Right atrium auricular region (tissue), 2 donors: Measurements from ENCODE around the gene PHLDA2. TPM values are rescaled to one million over a fixed set of nuclear protein-coding genes. Genes with fewer than 3 reads are reported as not detected.

Experiments
- DNase-seq: peaks from one replicate; pipeline ENCODE4 v3.0.0-alpha.2; 2019; ENCODE audit warnings: low spot score
- H3K27ac ChIP-seq, 2 donors: fragments of 200-600 bp; sonication (generic); 1 replicate in 1 of 2; 2 replicates in 1 of 2; pipeline ENCODE4 v1.5.1; 2016 to 2019
- H3K27me3 ChIP-seq, 2 donors: fragments of 200-600 bp; sonication (generic); one replicate each; pipeline versions ENCODE4 v1.5.1 to v1.6.0; 2017 to 2019
- H3K36me3 ChIP-seq: fragments of 200-600 bp; sonication (generic); one replicate; pipeline ENCODE4 v1.5.1; 2016
- H3K4me1 ChIP-seq, 2 donors: fragments of 200-600 bp; sonication (generic); one replicate each; pipeline versions ENCODE4 v1.5.1 to v1.6.0; 2017 to 2019
- H3K4me3 ChIP-seq, 2 donors: fragments of 200-600 bp; sonication (generic); 1 replicate in 1 of 2; 2 replicates in 1 of 2; pipeline ENCODE4 v1.5.1; 2017 to 2019; ENCODE audit warnings: mild to moderate bottlenecking in 1 of 2, moderate library complexity in 1 of 2
- H3K9me3 ChIP-seq, 2 donors: fragments of 200-600 bp; sonication (generic); one replicate each; pipeline ENCODE4 v1.5.1; 2019
- CTCF ChIP-seq, 2 donors: fragments of 200-600 bp; sonication (generic); IDR thresholded peaks; one replicate each; pipeline ENCODE4 v1.5.1; 2019; ENCODE audit warnings: antibody characterized with exemption in 2 of 2
- total RNA-seq, 2 donors: library from RNA; depleted of rRNA; stranded (reverse); fragments of >200 nt; gene quantifications; one replicate each; pipeline ENCODE4 v1.1.0, GENCODE V29; 2016

The PHLDA2 gene
- total RNA-seq, 2 donors from 2014 or later, result 1.8 to 2.6 TPM

- H3K9me3 ChIP-seq, result no peaks in the 10 kb centered on the region
- H3K4me3 ChIP-seq, result peak overlapping the region; percentile 39 to 53
- H3K27ac ChIP-seq, result peak overlapping the region; percentile 46 to 76
- no peak for DNase-seq
- TF ChIP-seq CTCF (IDR thresholded peaks at IDR 0.05), result peak; percentile 95 to 96
- no peaks in the 10 kb centered on the region for H3K27me3 ChIP-seq
- peaks cover 0 to 40% of the 10 kb centered on the region in 2 donors for H3K4me1 ChIP-seq
- no peaks in the 10 kb centered on the region for H3K36me3 ChIP-seq
Observed at GRCh38 chr11:2892215-2892966, 36.8 kb downstream of the PHLDA2 start.

GRCh38 chr11:2891326-2892214 is 37.6 kb downstream of the PHLDA2 start:
- no peaks in the 10 kb centered on the region for H3K9me3 ChIP-seq
- H3K4me1 ChIP-seq, result peaks cover 0 to 42% of the 10 kb centered on the region in 2 donors
- H3K4me3 ChIP-seq, result peak overlapping the region; percentile 39 to 53
- H3K27me3 ChIP-seq, result no peaks in the 10 kb centered on the region
- no peak for DNase-seq
- no peak for TF ChIP-seq CTCF (IDR thresholded peaks at IDR 0.05)
- peak overlapping the region; percentile 65 to 76 for H3K27ac ChIP-seq
- no peaks in the 10 kb centered on the region for H3K36me3 ChIP-seq

GRCh38 chr11:2890466-2891294 is 38.5 kb downstream of the PHLDA2 start:
- Histone ChIP-seq H3K36me3 (no peaks in the 10 kb centered on the region), H3K4me3 (no peak overlapping the region), H3K9me3 (no peaks in the 10 kb centered on the region), H3K4me1 (peaks cover 0 to 48% of the 10 kb centered on the region in 2 donors), H3K27ac (peak overlapping the region; percentile 65 to 76), H3K27me3 (no peaks in the 10 kb centered on the region)
- DNase-seq, result no peak
- no peak for TF ChIP-seq CTCF (IDR thresholded peaks at IDR 0.05)

GRCh38 chr11:2889362-2890273 is 39.6 kb downstream of the PHLDA2 start:
- no peak for TF ChIP-seq CTCF (IDR thresholded peaks at IDR 0.05)
- Histone ChIP-seq H3K9me3 (no peaks in the 10 kb centered on the region), H3K4me3 (no peak overlapping the region), H3K27ac (peak overlapping the region in 1 of 2 donors; percentile 76), H3K4me1 (peaks cover 0 to 53% of the 10 kb centered on the region in 2 donors), H3K27me3 (no peaks in the 10 kb centered on the region), H3K36me3 (no peaks in the 10 kb centered on the region)
- no peak for DNase-seq
